B cell (primary cell): ENCODE measurements around the gene MAML2.

ENCODE experiments used
- CTCF ChIP-seq: fragments of 200-600 bp; IDR thresholded peaks from one replicate; pipeline ENCODE4 v1.8.0; 2022; ENCODE audit warnings: antibody characterized with exemption, mild to moderate bottlenecking
- EZH2 ChIP-seq: IDR thresholded peaks from 2 replicates; pipeline ENCODE4 v1.6.1; 2012; ENCODE audit warnings: borderline replicate concordance, low read depth, mild to moderate bottlenecking, moderate library complexity, low read length; ENCODE audit not compliant: insufficient read depth, poor library complexity, severe bottlenecking

GRCh38 chr11:96062134-96062533 lies 280.9 kb downstream of the MAML2 start:
- no peak for TF ChIP-seq CTCF
- no peak for TF ChIP-seq EZH2
